OCI-LY1 (cell line): ENCODE measurements around the gene FNBP1.
"Not testable (repeated sequence)": the region's sequence is repeated elsewhere in the genome, so short reads cannot be mapped to it uniquely, and the experiment has no call there.

ENCODE experiments used
- H2AFZ ChIP-seq: fragments of 200-600 bp; sonication (generic), shearing (Covaris generic); 2 replicates; pipeline ENCODE4 v1.6.0; 2014; ENCODE audit warnings: antibody characterized with exemption, mild to moderate bottlenecking, low read length
- H3F3A ChIP-seq: fragments of 200-600 bp; sonication (generic), shearing (Covaris generic); 2 replicates; pipeline ENCODE4 v1.6.0; 2014; ENCODE audit warnings: mild to moderate bottlenecking, antibody characterized with exemption, low read length, moderate library complexity; ENCODE audit not compliant: insufficient read depth
- H3K27ac ChIP-seq: fragments of 200-600 bp; sonication (generic); 2 replicates; pipeline ENCODE4 v1.5.1; 2014; ENCODE audit warnings: low read length, mixed run types, mild to moderate bottlenecking, low read depth; ENCODE audit not compliant: poor library complexity, severe bottlenecking
- H3K27me3 ChIP-seq: fragments of 200-600 bp; sonication (generic); 2 replicates; pipeline ENCODE4 v1.6.0; 2014; ENCODE audit warnings: antibody characterized with exemption, mild to moderate bottlenecking, low read length, moderate library complexity; ENCODE audit not compliant: insufficient read depth
- H3K36me3 ChIP-seq: fragments of 200-600 bp; sonication (generic); 2 replicates; pipeline ENCODE4 v1.6.1; 2014; ENCODE audit warnings: mild to moderate bottlenecking, antibody characterized with exemption, low read length, moderate library complexity, mixed read lengths; ENCODE audit not compliant: insufficient read depth
- H3K4me1 ChIP-seq: fragments of 200-600 bp; sonication (generic); 2 replicates; pipeline ENCODE4 v1.5.1; 2014; ENCODE audit warnings: mild to moderate bottlenecking, low read length, moderate library complexity; ENCODE audit not compliant: insufficient read depth, severe bottlenecking
- H3K4me2 ChIP-seq: fragments of 200-600 bp; sonication (generic), shearing (Covaris generic); 2 replicates; pipeline ENCODE4 v1.6.1; 2014; ENCODE audit warnings: low read length
- H3K4me3 ChIP-seq: fragments of 200-600 bp; sonication (generic); 2 replicates; pipeline ENCODE4 v1.5.1; 2014; ENCODE audit warnings: low read length, low read depth, mild to moderate bottlenecking, mixed read lengths; ENCODE audit not compliant: poor library complexity, severe bottlenecking
- H3K79me2 ChIP-seq: fragments of 200-600 bp; shearing (Covaris generic); 2 replicates; pipeline ENCODE4 v1.6.1; 2016; ENCODE audit warnings: mixed run types, low read length, mixed read lengths; ENCODE audit not compliant: insufficient read depth
- H3K9ac ChIP-seq: fragments of 200-600 bp; sonication (generic), shearing (Covaris generic); 2 replicates; pipeline ENCODE4 v1.6.1; 2014; ENCODE audit warnings: mild to moderate bottlenecking, low read length, mixed read lengths
- H3K9me2 ChIP-seq: fragments of 200-600 bp; sonication (generic), shearing (Covaris generic); 2 replicates; pipeline ENCODE4 v1.6.1; 2014; ENCODE audit warnings: low read depth, mild to moderate bottlenecking, low read length, mixed read lengths
- H3K9me3 ChIP-seq: fragments of 200-600 bp; shearing (Covaris generic); 2 replicates; pipeline ENCODE4 v1.6.1; 2014; ENCODE audit warnings: low read length, mixed read lengths
- H4K20me1 ChIP-seq: fragments of 200-600 bp; sonication (generic), shearing (Covaris generic); 2 replicates; pipeline ENCODE4 v1.6.0; 2016; ENCODE audit warnings: mild to moderate bottlenecking, low read length; ENCODE audit not compliant: insufficient read depth
- CTCF ChIP-seq: fragments of 200-600 bp; sonication (generic), shearing (Covaris generic); IDR thresholded peaks from 2 replicates; pipeline ENCODE4 v1.5.1; 2017; ENCODE audit warnings: mild to moderate bottlenecking, antibody characterized with exemption, low read length, moderate library complexity, mixed read lengths
- EZH2 ChIP-seq: fragments of 200-600 bp; sonication (generic), shearing (Covaris generic); IDR thresholded peaks from 2 replicates; pipeline ENCODE4 v1.8.0; 2017; ENCODE audit warnings: borderline replicate concordance, mixed run types, mild to moderate bottlenecking, antibody characterized with exemption, low read length, moderate library complexity, mixed read lengths

Gene FNBP1

GRCh38 chr9:130015353-130016019 is 27.5 kb downstream of the FNBP1 start:
- no peak overlapping the region for H3K27ac ChIP-seq
- TF ChIP-seq CTCF (no peak), EZH2 (no peak)
- H3K36me3 ChIP-seq: no peaks in the 10 kb centered on the region; the same call in 1 of the 2 replicates
- no peaks in the 10 kb centered on the region; the same call in 1 of the 2 replicates for H3K27me3 ChIP-seq
- no peaks in the 10 kb centered on the region for H3K4me1 ChIP-seq
- H3K4me3 ChIP-seq: no peak overlapping the region
- no peaks in the 10 kb centered on the region for H3K79me2 ChIP-seq
- H3K4me2 ChIP-seq: no peak overlapping the region
- H4K20me1 ChIP-seq: no peaks in the 10 kb centered on the region
- no peaks in the 10 kb centered on the region for H3K9me3 ChIP-seq
- no peaks in the 10 kb centered on the region for H3K9me2 ChIP-seq
- no peaks in the 10 kb centered on the region for H3F3A ChIP-seq
- H3K9ac ChIP-seq: no peak overlapping the region
- no peak overlapping the region for H2AFZ ChIP-seq

- 0 out of 2 replicates have a peak, but pooled peaks cover 5% of the 10 kb centered on the region for H3K27me3 ChIP-seq
- no peaks in the 10 kb centered on the region; the same call in 1 of the 2 replicates for H3K36me3 ChIP-seq
- H3K4me3 ChIP-seq: no peak overlapping the region
- TF ChIP-seq EZH2 (no peak), CTCF (no peak)
- no peaks in the 10 kb centered on the region for H3K4me1 ChIP-seq
- H4K20me1 ChIP-seq: no peaks in the 10 kb centered on the region
- H3K27ac ChIP-seq: no peak overlapping the region
- H3K79me2 ChIP-seq: no peaks in the 10 kb centered on the region
- H3F3A ChIP-seq: no peaks in the 10 kb centered on the region
- H3K9me3 ChIP-seq: no peaks in the 10 kb centered on the region
- H3K9ac ChIP-seq: no peak overlapping the region
- no peaks in the 10 kb centered on the region for H3K9me2 ChIP-seq
- H2AFZ ChIP-seq: no peak overlapping the region
- no peak overlapping the region for H3K4me2 ChIP-seq
Measured at GRCh38 chr9:130013326-130013725, 29.7 kb downstream of the FNBP1 start.

DNA sequence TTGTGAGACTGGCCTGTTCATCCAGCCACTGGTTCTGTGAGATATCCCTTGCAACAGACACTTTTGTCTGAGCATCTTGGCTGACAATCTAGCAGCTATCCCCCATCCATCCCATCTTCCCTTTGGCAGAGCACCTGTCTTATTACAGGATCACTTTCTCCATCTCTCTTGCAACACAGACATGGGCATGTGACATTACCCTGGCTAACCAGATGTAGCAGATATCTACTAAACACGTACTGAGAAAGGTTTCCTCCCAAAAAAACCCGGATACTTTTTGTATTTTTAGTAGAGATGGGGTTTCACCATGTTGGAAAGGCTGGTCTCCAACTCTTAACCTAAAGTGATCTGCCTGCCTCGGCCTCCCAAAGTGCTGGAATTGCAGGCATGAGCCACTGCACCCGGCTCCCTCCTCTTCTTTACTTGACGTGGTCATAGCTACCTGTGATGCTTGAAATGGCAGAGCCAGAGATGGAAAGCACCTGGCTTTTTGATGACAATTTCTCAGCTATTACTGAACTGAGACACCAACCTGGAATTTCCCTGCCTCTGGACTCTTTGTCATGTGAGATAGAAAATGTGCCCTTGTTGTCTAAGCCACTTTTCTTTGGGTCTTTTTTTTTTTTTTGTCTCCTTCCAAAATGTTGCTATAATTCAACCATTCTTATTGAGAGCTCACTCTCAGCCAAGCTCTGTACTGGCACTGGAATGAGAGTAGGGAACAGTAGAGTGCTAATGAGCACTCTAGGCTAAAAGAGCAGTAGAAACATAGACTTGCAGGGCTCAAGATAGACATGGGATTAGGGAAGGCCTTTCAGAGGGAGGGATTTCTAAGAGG is 32.6 kb downstream of the FNBP1 start:
- Histone ChIP-seq H3K27me3 (0 out of 2 replicates have a peak, but pooled peaks cover 5% of the 10 kb centered on the region), H3K9me2 (no peaks in the 10 kb centered on the region), H3K27ac (no peak overlapping the region), H3K4me1 (no peaks in the 10 kb centered on the region), H4K20me1 (no peaks in the 10 kb centered on the region), H3K4me3 (no peak overlapping the region), H3F3A (no peaks in the 10 kb centered on the region), H3K9me3 (no peaks in the 10 kb centered on the region), H2AFZ (no peak overlapping the region), H3K9ac (no peak overlapping the region), H3K4me2 (no peak overlapping the region), H3K36me3 (no peaks in the 10 kb centered on the region), H3K79me2 (no peaks in the 10 kb centered on the region)
- TF ChIP-seq CTCF (no peak), EZH2 (no peak)

DNA sequence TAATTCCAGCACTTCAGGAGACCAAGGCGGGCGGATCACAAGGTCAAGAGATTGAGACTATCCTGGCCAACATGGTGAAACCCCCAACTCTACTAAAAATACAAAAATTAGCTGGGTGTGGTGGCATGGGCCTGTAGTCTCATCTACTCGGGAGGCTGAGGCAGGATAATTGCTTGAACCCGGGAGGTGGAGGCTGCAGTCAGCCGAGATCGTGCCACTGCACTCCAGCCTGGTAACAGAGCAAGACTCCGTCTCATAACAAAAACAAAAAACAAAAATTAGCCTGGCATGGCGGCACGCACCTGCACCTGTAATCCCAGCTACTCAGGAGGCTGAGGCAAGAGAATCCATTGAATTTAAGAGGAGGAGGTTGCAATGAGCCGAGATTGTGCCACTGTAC is 33.4 kb downstream of the FNBP1 start:
- H3K9ac ChIP-seq, H3K4me2 ChIP-seq, H3K79me2 ChIP-seq, H3K36me3 ChIP-seq, H3K9me3 ChIP-seq, H2AFZ ChIP-seq, H3K4me3 ChIP-seq, H3K27me3 ChIP-seq, H3K9me2 ChIP-seq, H3F3A ChIP-seq, H3K27ac ChIP-seq, H4K20me1 ChIP-seq, H3K4me1 ChIP-seq: not testable (repeated sequence)
